Measurements from ENCODE around the gene INAFM2. TPM values are rescaled to one million over a fixed set of nuclear protein-coding genes. Genes with fewer than 3 reads are reported as not detected.

The INAFM2 gene
- total RNA-seq, 1 donor from 2014 or later, result 18.2 TPM

DNA sequence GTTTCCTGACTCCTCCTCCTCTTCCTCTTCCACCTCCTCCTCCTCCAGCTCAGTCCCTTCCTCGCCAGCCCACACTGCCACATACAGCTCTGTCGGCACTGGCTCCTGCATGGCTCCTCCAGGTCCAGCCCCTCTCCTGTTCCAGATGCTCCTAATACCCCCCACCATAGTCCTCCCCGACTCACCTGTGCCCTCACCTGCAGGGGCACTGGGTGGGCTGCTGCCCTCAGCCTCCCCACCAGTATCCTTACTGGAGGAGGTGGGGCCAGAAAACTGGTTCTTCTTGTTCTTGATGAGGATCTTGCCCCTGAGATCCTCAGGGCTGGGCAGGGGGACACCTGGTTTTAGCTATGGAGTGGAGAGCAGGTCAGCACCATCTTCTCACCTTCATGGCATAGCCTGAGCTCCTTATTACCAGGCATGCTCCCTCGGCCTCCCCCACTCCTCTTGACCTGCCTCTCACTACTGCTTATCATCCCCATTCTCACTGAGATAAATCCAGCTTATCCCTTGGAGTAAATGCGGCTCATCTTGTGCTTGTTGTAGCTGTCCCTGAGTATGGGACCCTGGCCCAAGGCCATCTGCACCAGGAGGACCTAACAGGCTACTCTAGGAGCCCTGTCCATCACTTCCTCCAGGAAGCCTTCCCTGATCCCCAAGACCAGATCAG, 26.8 kb upstream of the INAFM2 start:
- H3F3A ChIP-seq (ENCODE audit: low read depth), result no peaks in the 10 kb centered on the region
- peaks cover 21% of the 10 kb centered on the region for H3K27me3 Mint-ChIP-seq (ENCODE audit: insufficient read depth, low read depth)
- H3K4me2 ChIP-seq, result no peak overlapping the region
- H4K20me1 ChIP-seq (ENCODE audit: low read depth), result no peaks in the 10 kb centered on the region
- TF ChIP-seq, protein P1, sequence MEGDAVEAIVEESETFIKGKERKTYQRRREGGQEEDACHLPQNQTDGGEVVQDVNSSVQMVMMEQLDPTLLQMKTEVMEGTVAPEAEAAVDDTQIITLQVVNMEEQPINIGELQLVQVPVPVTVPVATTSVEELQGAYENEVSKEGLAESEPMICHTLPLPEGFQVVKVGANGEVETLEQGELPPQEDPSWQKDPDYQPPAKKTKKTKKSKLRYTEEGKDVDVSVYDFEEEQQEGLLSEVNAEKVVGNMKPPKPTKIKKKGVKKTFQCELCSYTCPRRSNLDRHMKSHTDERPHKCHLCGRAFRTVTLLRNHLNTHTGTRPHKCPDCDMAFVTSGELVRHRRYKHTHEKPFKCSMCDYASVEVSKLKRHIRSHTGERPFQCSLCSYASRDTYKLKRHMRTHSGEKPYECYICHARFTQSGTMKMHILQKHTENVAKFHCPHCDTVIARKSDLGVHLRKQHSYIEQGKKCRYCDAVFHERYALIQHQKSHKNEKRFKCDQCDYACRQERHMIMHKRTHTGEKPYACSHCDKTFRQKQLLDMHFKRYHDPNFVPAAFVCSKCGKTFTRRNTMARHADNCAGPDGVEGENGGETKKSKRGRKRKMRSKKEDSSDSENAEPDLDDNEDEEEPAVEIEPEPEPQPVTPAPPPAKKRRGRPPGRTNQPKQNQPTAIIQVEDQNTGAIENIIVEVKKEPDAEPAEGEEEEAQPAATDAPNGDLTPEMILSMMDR (IDR thresholded peaks at IDR 0.05), result no peak
- no peak for TF ChIP-seq EZH2 (IDR thresholded peaks at IDR 0.05)
- TF ChIP-seq EZH2phosphoT487 (IDR thresholded peaks at IDR 0.05), result no peak
- DNase-seq (ENCODE audit: low spot score), result no peak
- peak overlapping the region; percentile 21 for H3K4me3 Mint-ChIP-seq
- H3K36me3 ChIP-seq, result no peaks in the 10 kb centered on the region
- peaks cover 19% of the 10 kb centered on the region for H3K9me3 Mint-ChIP-seq
- peaks cover 5% of the 10 kb centered on the region for H3K9me3 ChIP-seq (ENCODE audit: low read depth)
- H2AFZ ChIP-seq (replicated peaks), result no peak overlapping the region
- peaks cover 5% of the 10 kb centered on the region for H3K36me3 Mint-ChIP-seq
- no peak overlapping the region for H3K4me3 ChIP-seq
- H3K4me1 ChIP-seq, result peaks cover 15% of the 10 kb centered on the region
- H3K4me1 Mint-ChIP-seq, result peaks cover 66% of the 10 kb centered on the region
- no peak overlapping the region for H3K27ac ChIP-seq
- H3K9ac ChIP-seq, result no peak overlapping the region
- H3K27me3 ChIP-seq, result peaks cover 22% of the 10 kb centered on the region
- H3K27ac Mint-ChIP-seq, result peak overlapping the region; percentile 57
- no peaks in the 10 kb centered on the region for H3K79me2 ChIP-seq (ENCODE audit: low read depth)

DNA sequence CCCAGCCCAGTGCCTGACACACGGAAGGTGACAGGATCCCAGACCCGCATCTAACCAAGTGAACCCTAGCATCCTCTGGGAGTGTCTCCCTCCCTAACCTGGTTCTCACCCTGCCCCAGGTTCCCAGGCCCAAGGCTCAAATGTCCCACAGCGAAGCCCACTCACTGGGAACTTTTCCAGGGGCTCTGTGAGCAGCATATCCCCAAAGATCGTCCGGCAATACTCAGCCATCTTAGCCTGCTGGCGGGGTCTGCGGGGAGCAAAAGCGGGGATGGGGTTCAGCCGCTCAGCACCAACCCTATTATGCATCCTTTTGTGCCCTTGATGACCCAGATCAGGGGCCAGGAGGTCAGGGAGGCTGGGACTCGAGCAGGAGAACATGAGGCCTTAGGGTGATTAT, 26.1 kb upstream of the INAFM2 start:
- Mint-ChIP-seq H3K27me3 (ENCODE audit: insufficient read depth, low read depth) (peaks cover 22% of the 10 kb centered on the region), H3K4me1 (peaks cover 65% of the 10 kb centered on the region), H3K4me3 (peak overlapping the region; percentile 4), H3K36me3 (peaks cover 5% of the 10 kb centered on the region), H3K9me3 (peaks cover 19% of the 10 kb centered on the region), H3K27ac (peak overlapping the region; percentile 90)
- Histone ChIP-seq H3K4me2 (no peak overlapping the region), H3K27me3 (peaks cover 15% of the 10 kb centered on the region), H3K4me1 (peaks cover 17% of the 10 kb centered on the region), H3K4me3 (no peak overlapping the region), H3K36me3 (no peaks in the 10 kb centered on the region), H3K9me3 (ENCODE audit: low read depth) (peaks cover 5% of the 10 kb centered on the region), H3F3A (ENCODE audit: low read depth) (no peaks in the 10 kb centered on the region), H3K9ac (no peak overlapping the region), H3K79me2 (ENCODE audit: low read depth) (no peaks in the 10 kb centered on the region), H4K20me1 (ENCODE audit: low read depth) (no peaks in the 10 kb centered on the region), H3K27ac (no peak overlapping the region), H2AFZ (replicated peaks) (no peak overlapping the region)
- TF ChIP-seq EZH2phosphoT487 (IDR thresholded peaks at IDR 0.05) (no peak), EZH2 (IDR thresholded peaks at IDR 0.05) (no peak)
- TF ChIP-seq, protein P1 (IDR thresholded peaks at IDR 0.05), result no peak
- no peak for DNase-seq (ENCODE audit: low spot score)

DNA sequence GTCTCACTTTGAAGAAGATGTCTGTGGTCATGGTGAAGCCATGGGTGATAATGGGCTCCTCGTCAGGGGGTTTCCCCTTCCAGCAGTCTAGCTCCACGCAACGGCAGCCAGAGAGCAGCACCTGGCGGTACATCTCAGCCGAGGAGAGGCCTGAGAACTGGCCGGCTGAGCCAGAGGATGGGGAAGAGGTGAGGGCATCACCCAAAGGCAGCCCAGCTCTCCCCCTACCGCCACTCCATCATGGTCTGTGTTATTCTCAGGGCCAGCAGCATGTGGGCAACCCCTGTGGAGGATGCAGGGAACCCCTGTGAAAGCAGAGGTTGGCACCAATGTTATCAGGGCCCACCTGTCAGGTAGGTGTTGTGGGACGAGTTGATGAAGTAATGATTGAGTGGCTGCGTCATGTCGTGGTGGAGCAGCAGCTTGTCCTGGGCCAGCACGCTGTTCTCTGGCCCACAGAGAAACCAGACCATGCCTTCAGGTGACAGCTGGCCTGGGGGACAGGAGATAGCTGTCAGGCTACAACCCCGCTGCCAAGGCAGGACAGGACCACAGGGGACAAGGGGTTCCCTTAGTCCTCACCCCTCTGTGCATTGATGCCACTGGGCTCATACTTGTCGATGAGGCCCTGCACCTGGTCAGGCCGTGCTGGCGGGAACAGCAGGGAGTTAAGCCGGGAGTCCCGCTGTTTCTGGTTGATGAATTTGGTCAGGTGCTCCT, 25.1 kb upstream of the INAFM2 start:
- no peak for DNase-seq (ENCODE audit: low spot score)
- H3K27me3 Mint-ChIP-seq (ENCODE audit: insufficient read depth, low read depth), result peaks cover 23% of the 10 kb centered on the region
- peaks cover 5% of the 10 kb centered on the region for H3K9me3 ChIP-seq (ENCODE audit: low read depth)
- no peak overlapping the region for H3K27ac ChIP-seq
- peaks cover 16% of the 10 kb centered on the region for H3K4me1 ChIP-seq
- H3K4me3 ChIP-seq, result no peak overlapping the region
- no peak overlapping the region for H3K4me2 ChIP-seq
- H3K4me3 Mint-ChIP-seq, result no peak overlapping the region
- H4K20me1 ChIP-seq (ENCODE audit: low read depth), result no peaks in the 10 kb centered on the region
- H3K36me3 Mint-ChIP-seq, result peaks cover 5% of the 10 kb centered on the region
- no peak overlapping the region for H3K9ac ChIP-seq
- no peaks in the 10 kb centered on the region for H3F3A ChIP-seq (ENCODE audit: low read depth)
- TF ChIP-seq, protein P1 (IDR thresholded peaks at IDR 0.05), result no peak
- TF ChIP-seq EZH2phosphoT487 (IDR thresholded peaks at IDR 0.05) (no peak), EZH2 (IDR thresholded peaks at IDR 0.05) (no peak)
- peaks cover 55% of the 10 kb centered on the region for H3K4me1 Mint-ChIP-seq
- no peak overlapping the region for H2AFZ ChIP-seq (replicated peaks)
- H3K27ac Mint-ChIP-seq, result no peak overlapping the region
- peaks cover 5% of the 10 kb centered on the region for H3K27me3 ChIP-seq
- no peaks in the 10 kb centered on the region for H3K79me2 ChIP-seq (ENCODE audit: low read depth)
- H3K9me3 Mint-ChIP-seq, result peaks cover 19% of the 10 kb centered on the region
- H3K36me3 ChIP-seq, result no peaks in the 10 kb centered on the region
